GM18861 (cell line): ENCODE data around the gene EML6.

Experiments
- ATAC-seq: cut with Tn5 transposase; IDR thresholded peaks from one replicate; pipeline ENCODE4 v1.9.1; 2021; ENCODE audit not compliant: unreplicated experiment

Gene EML6

DNA sequence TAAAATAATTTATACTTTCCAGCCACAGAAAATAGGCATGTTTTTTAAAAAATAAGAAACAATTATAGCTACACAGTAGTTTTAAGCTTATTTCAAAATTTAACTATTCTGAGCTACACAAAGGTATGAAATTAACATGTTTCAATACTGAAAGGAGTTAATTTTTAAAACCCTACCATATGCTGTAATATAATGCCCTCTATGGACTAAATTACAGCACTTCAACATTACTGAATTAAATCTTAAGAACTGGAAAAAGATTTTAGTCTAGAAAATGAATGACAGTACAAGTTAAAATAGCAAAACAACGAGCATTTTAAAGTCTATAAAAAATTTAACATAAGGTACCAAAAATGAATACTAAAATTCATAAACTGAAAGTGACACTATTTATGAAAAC lies 290.5 kb downstream of the EML6 start:
- no peak for ATAC-seq

DNA sequence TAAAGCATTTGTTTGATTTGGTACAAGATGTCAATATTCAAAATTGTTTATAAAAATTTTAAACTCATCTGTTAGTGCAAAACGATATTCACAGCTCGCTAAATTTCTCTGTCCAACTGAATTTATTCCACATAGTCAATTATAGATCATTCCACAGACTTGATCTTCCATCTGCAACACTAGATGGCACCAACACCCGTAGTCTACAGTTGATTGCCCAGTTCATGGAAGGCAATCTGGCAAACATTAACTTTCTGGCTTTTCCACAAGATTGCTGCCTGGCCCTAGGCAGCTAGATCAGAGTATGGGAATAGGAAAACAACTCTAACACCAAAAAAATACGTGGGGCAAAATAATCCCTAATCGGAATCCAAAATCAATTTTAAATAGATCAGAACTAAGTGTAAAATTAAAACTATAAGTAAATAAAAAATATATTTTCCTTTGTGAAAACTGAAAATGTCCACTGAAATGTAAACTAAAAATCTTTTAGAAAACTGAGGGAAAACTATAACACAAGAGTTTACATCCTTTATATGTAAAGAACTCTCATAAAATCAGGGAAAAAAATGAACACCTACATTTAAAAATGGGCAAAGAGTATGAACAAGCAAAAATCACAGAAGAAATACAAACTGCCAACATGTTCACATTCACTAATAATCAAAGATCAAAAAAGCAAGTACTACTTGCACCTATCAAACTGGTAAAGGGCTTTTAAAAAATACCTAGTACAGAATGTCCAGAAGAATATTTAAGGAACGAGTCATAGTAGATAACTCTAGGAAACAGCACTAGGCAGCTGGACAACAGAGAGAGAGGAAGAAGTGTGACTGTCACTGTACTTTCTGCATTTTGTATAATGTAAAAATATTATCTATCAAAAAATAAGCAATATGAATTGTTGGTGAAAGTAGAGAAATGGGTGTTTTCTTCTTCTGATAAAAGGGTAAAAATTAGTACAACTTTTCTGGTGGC lies 291.8 kb downstream of the EML6 start:
- peak; percentile 31 for ATAC-seq

DNA sequence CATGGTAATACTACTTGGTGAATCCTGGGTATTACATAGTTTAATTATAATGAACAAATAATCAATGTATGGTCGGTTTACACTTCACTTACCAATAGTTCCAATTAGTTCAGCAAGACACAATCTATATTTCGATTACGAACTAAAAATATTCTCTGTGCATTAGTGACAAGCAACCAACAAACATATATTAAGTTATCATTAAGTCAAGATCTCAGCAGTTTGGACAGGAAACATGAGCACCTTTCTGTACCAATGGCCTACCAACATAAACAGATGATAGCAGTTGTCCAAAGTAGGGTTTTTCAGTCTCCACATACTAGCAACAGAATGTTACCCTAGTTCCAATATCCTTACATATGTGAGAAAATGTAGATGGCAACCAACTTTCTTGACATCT lies 294.0 kb downstream of the EML6 start:
- ATAC-seq: no peak

DNA sequence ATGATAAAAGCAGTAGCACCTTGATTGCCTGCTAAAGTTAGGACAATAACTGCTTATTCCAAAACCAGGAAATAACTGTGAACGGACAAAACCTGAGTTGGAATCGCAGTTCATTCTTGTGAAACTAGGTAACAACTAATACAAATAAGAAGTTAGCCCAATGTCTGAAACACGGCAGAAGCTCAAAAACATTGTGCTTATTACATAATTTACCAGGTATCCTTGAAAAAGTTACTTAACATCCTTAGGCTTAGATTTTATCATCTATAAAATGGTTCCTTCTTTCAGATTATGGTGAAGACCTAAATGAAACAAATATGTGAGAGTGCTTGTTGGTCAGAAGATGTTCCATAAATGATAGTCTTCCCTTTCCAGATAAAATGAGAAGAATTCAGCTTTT lies 294.4 kb downstream of the EML6 start:
- ATAC-seq: no peak

DNA sequence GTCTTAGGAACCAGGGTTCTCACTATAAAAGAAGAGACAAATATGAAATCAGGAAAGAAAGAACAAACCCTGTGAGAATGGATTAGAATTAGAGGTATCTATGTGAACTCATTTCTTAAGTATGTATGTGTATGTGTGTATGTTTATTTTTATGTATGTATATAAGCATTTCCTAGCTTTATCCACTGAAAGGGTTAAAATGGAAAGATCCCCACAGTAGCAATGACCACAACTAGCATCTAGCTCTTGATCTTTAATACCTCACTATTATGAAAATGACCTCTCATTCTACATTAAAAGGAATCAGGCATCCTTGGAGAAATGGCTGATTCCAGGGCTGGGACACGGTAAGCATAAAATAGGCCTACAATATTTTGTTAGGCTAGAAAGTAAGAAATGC lies 295.2 kb downstream of the EML6 start:
- no peak for ATAC-seq

DNA sequence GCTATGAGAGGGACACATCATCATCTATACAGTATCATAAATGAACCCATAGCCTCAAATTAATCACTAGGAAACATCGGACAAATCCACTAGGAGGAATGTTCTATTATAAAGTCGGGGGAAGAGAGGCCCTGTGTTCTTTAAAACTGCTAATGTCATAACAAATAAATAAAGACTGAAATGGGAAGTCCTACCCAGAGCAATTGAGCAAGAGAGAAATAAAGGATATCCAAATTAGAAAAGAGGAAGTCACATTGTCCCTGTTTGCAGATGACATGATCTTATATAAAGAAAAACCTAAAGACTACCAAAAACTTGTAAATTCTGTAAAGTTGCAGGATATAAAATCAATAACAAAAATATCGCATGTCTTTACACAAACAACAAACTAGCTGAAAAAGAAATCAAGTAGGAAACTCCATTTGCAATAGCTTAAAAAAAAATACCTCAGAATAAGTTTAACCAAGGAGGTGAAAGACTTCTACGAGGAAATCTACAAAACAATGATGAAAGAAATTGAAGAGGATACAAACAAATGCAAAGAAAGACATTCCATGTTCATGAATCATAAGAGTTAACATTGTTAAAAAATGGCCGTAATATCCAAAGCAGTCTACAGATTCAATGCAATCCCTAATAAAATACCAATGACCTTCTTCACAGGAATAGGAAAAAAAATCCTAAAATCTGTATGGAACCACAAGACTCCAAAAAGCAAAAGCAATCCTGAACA lies 296.2 kb downstream of the EML6 start:
- no peak for ATAC-seq
